Smooth muscle cell of the umbilical artery (primary cell): ENCODE data around the gene NUB1. TPM values are rescaled to one million over a fixed set of nuclear protein-coding genes. Genes with fewer than 3 reads are reported as not detected.

Experiments used
- total RNA-seq: library from RNA; depleted of rRNA; stranded (reverse); fragments of >200 nt; gene quantifications from 2 replicates; pipeline ENCODE4 v1.2.3, GENCODE V29; 2014

The NUB1 gene, protein sequence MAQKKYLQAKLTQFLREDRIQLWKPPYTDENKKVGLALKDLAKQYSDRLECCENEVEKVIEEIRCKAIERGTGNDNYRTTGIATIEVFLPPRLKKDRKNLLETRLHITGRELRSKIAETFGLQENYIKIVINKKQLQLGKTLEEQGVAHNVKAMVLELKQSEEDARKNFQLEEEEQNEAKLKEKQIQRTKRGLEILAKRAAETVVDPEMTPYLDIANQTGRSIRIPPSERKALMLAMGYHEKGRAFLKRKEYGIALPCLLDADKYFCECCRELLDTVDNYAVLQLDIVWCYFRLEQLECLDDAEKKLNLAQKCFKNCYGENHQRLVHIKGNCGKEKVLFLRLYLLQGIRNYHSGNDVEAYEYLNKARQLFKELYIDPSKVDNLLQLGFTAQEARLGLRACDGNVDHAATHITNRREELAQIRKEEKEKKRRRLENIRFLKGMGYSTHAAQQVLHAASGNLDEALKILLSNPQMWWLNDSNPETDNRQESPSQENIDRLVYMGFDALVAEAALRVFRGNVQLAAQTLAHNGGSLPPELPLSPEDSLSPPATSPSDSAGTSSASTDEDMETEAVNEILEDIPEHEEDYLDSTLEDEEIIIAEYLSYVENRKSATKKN
- total RNA-seq = 31.8 and 47.6 TPM in 2 replicates

DNA sequence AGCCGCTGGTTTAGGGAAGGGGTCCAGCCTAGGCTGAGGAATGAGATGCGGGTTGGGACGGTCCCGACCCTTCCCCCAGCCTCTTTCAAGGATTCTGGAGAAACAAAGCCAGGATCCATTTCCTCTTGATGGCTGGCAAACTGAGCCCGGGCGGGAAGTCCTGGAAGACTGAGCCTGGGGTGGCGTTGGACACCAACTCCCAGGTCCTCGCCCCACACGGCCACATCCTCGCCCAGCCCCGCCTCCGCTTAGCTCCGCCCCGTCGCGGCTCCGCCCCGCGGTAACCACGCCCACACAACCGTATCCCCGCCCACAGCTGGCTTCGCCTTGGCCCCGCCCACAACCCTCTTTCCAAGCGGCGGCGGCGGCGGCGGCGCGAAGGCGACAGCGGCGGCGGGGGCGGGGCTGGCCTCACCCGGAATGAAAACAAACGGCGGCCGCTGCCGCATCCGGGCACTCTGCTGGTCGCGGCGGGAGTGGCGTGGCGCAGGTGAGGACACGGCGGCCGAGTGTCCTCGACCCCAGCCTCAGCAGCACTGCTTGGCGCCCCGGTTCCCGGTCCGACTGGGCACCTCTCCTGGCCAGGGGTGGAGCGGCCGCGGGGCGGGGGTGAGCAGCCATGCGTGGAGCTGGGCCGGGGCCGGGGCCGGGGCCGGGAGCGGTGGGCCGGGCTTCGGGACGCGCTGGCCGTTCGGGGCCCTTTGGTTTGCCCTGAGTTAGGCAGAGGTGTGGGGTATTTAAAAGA is at the start of gene NUB1:
Gene NUB1 (plus strand): TSS at position 456 of the 745 bp plus-strand sequence. CDS start 3,538 bp downstream, outside the sequence.

DNA sequence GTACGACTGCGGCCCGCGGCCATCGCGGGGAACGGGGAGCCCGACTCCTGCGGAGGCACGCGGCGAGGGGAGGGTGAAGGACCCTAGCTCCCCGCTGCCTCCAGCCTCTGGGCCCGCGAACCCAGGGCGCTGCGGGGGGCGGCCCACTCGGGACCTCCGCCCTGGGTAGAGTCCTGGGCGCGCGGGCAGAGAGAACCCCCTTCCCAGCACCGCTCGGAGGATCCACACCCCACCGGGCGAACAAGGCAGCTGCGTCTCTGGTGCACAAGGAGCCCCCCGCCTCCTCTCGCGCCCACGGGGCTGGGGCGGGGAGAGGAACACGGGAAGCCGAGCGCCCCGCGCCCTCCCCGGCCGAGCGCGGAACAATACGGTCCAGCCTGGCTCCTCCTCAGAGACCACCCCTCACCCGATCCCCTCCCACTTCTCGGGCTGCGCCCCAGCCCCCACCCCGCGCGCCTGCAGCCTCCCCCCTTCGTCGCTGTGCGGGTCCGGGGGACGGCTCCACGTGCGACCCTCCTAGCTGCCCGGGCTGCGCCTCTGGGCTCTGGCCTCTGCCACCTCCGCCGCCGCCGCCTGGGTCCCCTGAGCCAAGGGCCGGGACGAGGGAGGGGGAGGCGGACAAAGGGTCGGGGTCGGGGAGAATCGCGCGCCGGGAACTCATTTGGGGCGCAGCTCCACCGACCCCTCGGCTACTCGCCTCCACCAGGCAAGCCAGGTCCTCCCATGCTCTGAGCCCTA is 68.2 kb downstream of the NUB1 start, which contains the start of gene WDR86:
Gene WDR86 (minus strand): TSS at position 372 of the 738 bp plus-strand sequence. CDS start 449 bp downstream, outside the sequence.

Other genes with a start within 250 kb of the NUB1 start
- not detected in 2 replicates for gene GBX1, start 174.1 kb upstream of the NUB1 start, total RNA-seq
- not detected in 2 replicates for gene ASB10, start 154.6 kb upstream of the NUB1 start, total RNA-seq
- not detected in 2 replicates for gene H2BK1, start 131.3 kb upstream of the NUB1 start, total RNA-seq
- gene ABCF2, start 114.6 kb upstream of the NUB1 start, total RNA-seq = 71.6 and 85.4 TPM in 2 replicates
- 158 and 194 TPM in 2 replicates for gene CHPF2, start 109.3 kb upstream of the NUB1 start, total RNA-seq
- gene SMARCD3, start 93.1 kb upstream of the NUB1 start, total RNA-seq = 25.7 and 41.3 TPM in 2 replicates
- 8.6 TPM in 1 of 2 replicates, not detected in the other for gene WDR86, start 68.2 kb downstream of the NUB1 start, total RNA-seq
- not detected in 2 replicates for gene CRYGN, start 98.3 kb downstream of the NUB1 start, total RNA-seq
- gene RHEB, start 178.1 kb downstream of the NUB1 start, total RNA-seq = 67.1 and 80.8 TPM in 2 replicates